Ovary (tissue), 9 donors: ENCODE results near the gene NOTCH1. TPM values are rescaled to one million over a fixed set of nuclear protein-coding genes. Genes with fewer than 3 reads are reported as not detected.

Experiments
- DNase-seq, 5 donors: peaks; one replicate each; pipeline ENCODE4 v3.0.0-alpha.2; 2019 to 2020
- H3K27ac ChIP-seq, 2 donors: fragments of 200-600 bp; one replicate each; pipeline versions ENCODE4 v1.5.1 to v1.8.0; 2019 to 2022
- H3K27me3 ChIP-seq: fragments of 200-600 bp; one replicate; pipeline ENCODE4 v1.8.0; 2022
- H3K36me3 ChIP-seq: fragments of 200-600 bp; sonication (generic); one replicate; pipeline ENCODE4 v1.5.1; 2019
- H3K4me1 ChIP-seq: one replicate; pipeline ENCODE4 v1.8.1; 2013; ENCODE audit warnings: mild to moderate bottlenecking, moderate library complexity; ENCODE audit not compliant: insufficient read depth
- H3K4me3 ChIP-seq: fragments of 200-600 bp; sonication (generic); one replicate; pipeline ENCODE4 v1.5.1; 2017
- H3K9me3 ChIP-seq, 2 donors: fragments of 200-600 bp in 1 of 2; sonication (generic) in 1 of 2; one replicate each; pipeline versions ENCODE4 v1.5.1 to v1.8.1; 2013 to 2019; ENCODE audit warnings: mild to moderate bottlenecking in 1 of 2, moderate library complexity in 1 of 2
- CTCF ChIP-seq, 3 donors: fragments of 450-650 bp in 2 of 3; fragments of 200-600 bp in 1 of 3; IDR thresholded peaks; one replicate each; pipeline versions ENCODE4 v1.5.1 to v1.8.0; 2016 to 2022; ENCODE audit warnings: antibody characterized with exemption in 3 of 3, mild to moderate bottlenecking in 1 of 3
- EP300 ChIP-seq: sonication (generic); formaldehyde crosslinking; IDR thresholded peaks from one replicate; pipeline ENCODE4 v1.6.1; 2017; ENCODE audit warnings: antibody characterized with exemption
- POLR2A ChIP-seq: fragments of 450-650 bp; IDR thresholded peaks from one replicate; pipeline ENCODE4 v1.6.1; 2017; ENCODE audit warnings: antibody characterized with exemption, mild to moderate bottlenecking, moderate library complexity
- WGBS, 3 donors: extraction: QIAGEN DNeasy Blood & Tissue Kit in 1 of 3; methylation state at CpG; one replicate each; pipeline versions ENCODE4 v1.1.5 to v1.1.7; 2013 to 2017; 5-methylcytosine and 5-hydroxymethylcytosine counted together
- intact Hi-C, 4 donors: fragments of 100-400 bp; cut with DNase I; formaldehyde crosslinking; loops; one replicate each; pipeline versions ENCODE4 v1.11.0 to v1.15.1; 2022 to 2023
- polyA plus RNA-seq, 2 donors: library from polyadenylated mRNA; stranded (reverse); fragments of 200-250 nt in 1 of 2; fragments of 350-450 nt in 1 of 2; fragmentation: Illumina TruSeq in 1 of 2; extraction: RNeasy Lipid Tissue Mini Kit (QIAGEN cat#74804) in 1 of 2; gene quantifications; one replicate each; pipeline ENCODE4 v1.2.3, GENCODE V29; 2013 to 2014
- total RNA-seq, 7 donors: library from RNA; depleted of rRNA in 2 of 7; stranded (reverse); fragments of >200 nt in 2 of 7; fragmentation: NEBNext Ultra II Directional in 3 of 7; extraction: Animal tissue kit (Norgen Biotek cat#: 25700) in 3 of 7; gene quantifications; one replicate each; pipeline versions ENCODE4 v1.1.0 to v1.2.4, GENCODE V29; 2016 to 2023
- donor health status: DM: no; HTN: no; CAD: no; lungs with moderate emphysema.
- donor health status: DM: no; HTN: no; CAD: no.
- donor health status: Bipolar disorder and iron deficiency.
- donor health status: DM: yes; HTN: yes; CAD: no.
- donor health status: DM: no; HTN: no; CAD: no.
- donor health status: DM: yes; HTN: yes; CAD: no.

Gene NOTCH1
- total and polyA plus RNA-seq, 9 donors, result 2.5 to 30.9 (median 17.1) TPM

- intact Hi-C loops, result no loop called here
- H3K9me3 ChIP-seq, result no peaks in the 10 kb centered on the region
- H3K27ac ChIP-seq, result peak overlapping the region; percentile 11 to 58
- H3K4me3 ChIP-seq, result no peak overlapping the region
- peaks cover 27% of the 10 kb centered on the region for H3K4me1 ChIP-seq
- no peaks in the 10 kb centered on the region for H3K27me3 ChIP-seq
- 67 to 76% (median 68%) methylated on average over 26 of the region's 26 CpGs for WGBS, 3 donors
- TF ChIP-seq POLR2A (no peak), CTCF (IDR thresholded peaks at IDR 0.05) (no peak), EP300 (no peak)
- DNase-seq, result no peak
- no peaks in the 10 kb centered on the region for H3K36me3 ChIP-seq
Observed at GRCh38 chr9:136565715-136566552, 20.1 kb upstream of the NOTCH1 start.

- Histone ChIP-seq H3K27ac (peak overlapping the region; percentile 11 to 58), H3K36me3 (no peaks in the 10 kb centered on the region), H3K9me3 (no peaks in the 10 kb centered on the region), H3K4me3 (no peak overlapping the region), H3K27me3 (no peaks in the 10 kb centered on the region), H3K4me1 (peaks cover 27% of the 10 kb centered on the region)
- WGBS, 3 donors, result 14 to 25% (median 20%) methylated on average over 28 of the region's 28 CpGs
- intact Hi-C loops, result no loop called here
- peak in 4 of 5 donors; percentile 65 to 78 (median 70) for DNase-seq
- no peak for TF ChIP-seq EP300
- no peak for TF ChIP-seq POLR2A
- no peak for TF ChIP-seq CTCF (IDR thresholded peaks at IDR 0.05)
Observed at GRCh38 chr9:136565086-136565714, 19.4 kb upstream of the NOTCH1 start.

- Histone ChIP-seq H3K4me1 (peaks cover 27% of the 10 kb centered on the region), H3K27me3 (no peaks in the 10 kb centered on the region), H3K9me3 (no peaks in the 10 kb centered on the region), H3K27ac (no peak overlapping the region), H3K36me3 (no peaks in the 10 kb centered on the region), H3K4me3 (no peak overlapping the region)
- no peak for DNase-seq
- WGBS, 3 donors, result 61 to 78% (median 77%) methylated on average over 21 of the region's 21 CpGs
- TF ChIP-seq CTCF (IDR thresholded peaks at IDR 0.05) (peak in 1 of 3 donors; percentile 36), EP300 (no peak)
- intact Hi-C loops, result no loop called here
Observed at GRCh38 chr9:136564379-136564988, 18.6 kb upstream of the NOTCH1 start.

GRCh38 chr9:136563646-136564325, 17.9 kb upstream of the NOTCH1 start:
- no peak for TF ChIP-seq EP300
- TF ChIP-seq CTCF (IDR thresholded peaks at IDR 0.05), result no peak
- no peak for TF ChIP-seq POLR2A
- H3K27me3 ChIP-seq, result no peaks in the 10 kb centered on the region
- H3K27ac ChIP-seq, result no peak overlapping the region
- no peaks in the 10 kb centered on the region for H3K36me3 ChIP-seq
- H3K9me3 ChIP-seq, result no peaks in the 10 kb centered on the region
- DNase-seq, result no peak
- no peak overlapping the region for H3K4me3 ChIP-seq
- intact Hi-C loops, result no loop called here
- 83 to 92% (median 87%) methylated on average over 16 to 19 of the region's 19 CpGs for WGBS, 3 donors
- peaks cover 27% of the 10 kb centered on the region for H3K4me1 ChIP-seq
